Esophagus squamous epithelium (tissue), 5 donors: ENCODE results near the gene KLF15. TPM values are rescaled to one million over a fixed set of nuclear protein-coding genes. Genes with fewer than 3 reads are reported as not detected.
A peak's percentile ranks its signal among the peaks of the same experiment; 100 is the strongest.

Experiments
- DNase-seq: peaks from one replicate; lab custom pipeline; 2025; lab: John Stamatoyannopoulos, UW
- H3K27ac ChIP-seq, 4 donors: fragments of 200-600 bp; sonication (generic); one replicate each; pipeline ENCODE4 v1.5.1; 2016 to 2019; ENCODE audit warnings: mild to moderate bottlenecking in 1 of 4
- H3K27me3 ChIP-seq, 4 donors: fragments of 200-600 bp; sonication (generic); 1 replicate in 3 of 4; 2 replicates in 1 of 4; pipeline versions ENCODE4 v1.5.1 to v1.6.0; 2017 to 2021; ENCODE audit warnings: antibody characterized with exemption in 1 of 4
- H3K36me3 ChIP-seq, 3 donors: fragments of 200-600 bp; sonication (generic); one replicate each; pipeline ENCODE4 v1.5.1; 2016 to 2019
- H3K4me1 ChIP-seq, 3 donors: fragments of 200-600 bp; sonication (generic); one replicate each; pipeline ENCODE4 v1.5.1; 2017 to 2019
- H3K4me3 ChIP-seq, 4 donors: fragments of 200-600 bp; sonication (generic); 1 replicate in 3 of 4; 2 replicates in 1 of 4; pipeline ENCODE4 v1.5.1; 2016 to 2019; ENCODE audit warnings: mild to moderate bottlenecking in 2 of 4, moderate library complexity in 1 of 4
- H3K9me3 ChIP-seq, 3 donors: fragments of 200-600 bp; sonication (generic); one replicate each; pipeline ENCODE4 v1.5.1; 2016 to 2019
- CTCF ChIP-seq, 6 experiments: fragments of 450-650 bp in 4 of 6; fragments of 200-600 bp in 2 of 6; sonication (generic) in 2 of 6; IDR thresholded peaks; one replicate each; pipeline ENCODE4 v1.5.1; 2016 to 2019; ENCODE audit warnings: antibody characterized with exemption in 6 of 6, mild to moderate bottlenecking in 4 of 6, moderate library complexity in 4 of 6
- POLR2A ChIP-seq, 4 donors: fragments of 450-650 bp; IDR thresholded peaks; one replicate each; pipeline ENCODE4 v1.6.1; 2017; ENCODE audit warnings: antibody characterized with exemption in 4 of 4, mild to moderate bottlenecking in 4 of 4, moderate library complexity in 3 of 4
- WGBS, 2 donors: methylation state at CpG; one replicate each; pipeline ENCODE4 v1.1.5; 2018; 5-methylcytosine and 5-hydroxymethylcytosine counted together
- intact Hi-C: fragments of 100-400 bp; cut with DNase I; formaldehyde crosslinking; loops from one replicate; pipeline ENCODE4 v1.15.0; 2022
- total RNA-seq, 4 donors: library from RNA; depleted of rRNA; stranded (reverse); fragments of >200 nt; gene quantifications; one replicate each; pipeline ENCODE4 v1.1.0, GENCODE V29; 2016
- donor health status: DM: yes; HTN: yes; CAD: no.

KLF15 gene
- total RNA-seq, 4 donors from 2014 or later, result 1.8 to 43.1 (median 7.7) TPM

DNA sequence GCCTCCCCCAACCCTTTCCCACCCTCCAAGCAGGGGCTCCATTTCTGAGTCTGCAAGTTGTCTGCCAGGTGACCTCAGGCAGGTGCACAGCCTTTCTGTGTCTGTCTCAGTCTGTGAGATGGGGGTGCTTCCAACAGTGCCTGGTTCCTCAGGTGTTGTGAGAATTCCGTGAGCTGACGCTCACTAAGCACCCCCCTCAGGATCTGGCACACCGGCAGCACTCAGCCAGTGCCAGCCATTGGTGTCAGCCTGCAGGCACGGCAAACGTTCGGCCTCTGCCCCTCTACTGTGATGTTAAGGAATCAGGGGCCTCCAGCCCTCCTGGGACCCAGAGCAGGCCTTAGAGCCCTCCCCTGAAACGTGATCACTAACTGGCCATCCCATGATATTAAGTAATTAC lies 2.4 kb downstream of the KLF15 start:
- DNase-seq, result no peak
- H3K27me3 ChIP-seq, result peaks cover 0 to 43% (median 0%) of the 10 kb centered on the region in 4 donors
- peak overlapping the region in 3 of 4 donors; percentile 91 to 97 (median 93) for H3K27ac ChIP-seq
- H3K9me3 ChIP-seq, result no peaks in the 10 kb centered on the region
- WGBS, 2 donors, result 57 to 80% methylated on average over 1 to 7 of the region's 7 CpGs
- peaks cover 0 to 29% (median 8%) of the 10 kb centered on the region in 3 donors for H3K36me3 ChIP-seq
- peaks cover 19 to 68% (median 25%) of the 10 kb centered on the region in 3 donors for H3K4me1 ChIP-seq
- intact Hi-C loops, result no loop called here
- H3K4me3 ChIP-seq, result peak overlapping the region in 2 of 4 donors; percentile 77 to 83
- TF ChIP-seq POLR2A (IDR thresholded peaks at IDR 0.05), result no peak
- no peak for TF ChIP-seq CTCF (IDR thresholded peaks at IDR 0.05)

- peaks cover 0 to 33% (median 0%) of the 10 kb centered on the region in 4 donors for H3K27me3 ChIP-seq
- 81% methylated on average over 5 of the region's 8 CpGs; no CpG with 5 or more reads in 1 of the 2 donors for WGBS, 2 donors
- intact Hi-C loops, result no loop called here
- peaks cover 19 to 68% (median 25%) of the 10 kb centered on the region in 3 donors for H3K4me1 ChIP-seq
- H3K9me3 ChIP-seq, result no peaks in the 10 kb centered on the region
- TF ChIP-seq POLR2A (IDR thresholded peaks at IDR 0.05), result no peak
- no peak for TF ChIP-seq CTCF (IDR thresholded peaks at IDR 0.05)
- peak overlapping the region in 1 of 4 donors; percentile 77 for H3K4me3 ChIP-seq
- H3K36me3 ChIP-seq, result peaks cover 0 to 39% (median 8%) of the 10 kb centered on the region in 3 donors
- no peak for DNase-seq
- H3K27ac ChIP-seq, result peak overlapping the region in 3 of 4 donors; percentile 91 to 97 (median 93)
Measured at GRCh38 chr3:126353694-126354321, 3.4 kb downstream of the KLF15 start.

DNA sequence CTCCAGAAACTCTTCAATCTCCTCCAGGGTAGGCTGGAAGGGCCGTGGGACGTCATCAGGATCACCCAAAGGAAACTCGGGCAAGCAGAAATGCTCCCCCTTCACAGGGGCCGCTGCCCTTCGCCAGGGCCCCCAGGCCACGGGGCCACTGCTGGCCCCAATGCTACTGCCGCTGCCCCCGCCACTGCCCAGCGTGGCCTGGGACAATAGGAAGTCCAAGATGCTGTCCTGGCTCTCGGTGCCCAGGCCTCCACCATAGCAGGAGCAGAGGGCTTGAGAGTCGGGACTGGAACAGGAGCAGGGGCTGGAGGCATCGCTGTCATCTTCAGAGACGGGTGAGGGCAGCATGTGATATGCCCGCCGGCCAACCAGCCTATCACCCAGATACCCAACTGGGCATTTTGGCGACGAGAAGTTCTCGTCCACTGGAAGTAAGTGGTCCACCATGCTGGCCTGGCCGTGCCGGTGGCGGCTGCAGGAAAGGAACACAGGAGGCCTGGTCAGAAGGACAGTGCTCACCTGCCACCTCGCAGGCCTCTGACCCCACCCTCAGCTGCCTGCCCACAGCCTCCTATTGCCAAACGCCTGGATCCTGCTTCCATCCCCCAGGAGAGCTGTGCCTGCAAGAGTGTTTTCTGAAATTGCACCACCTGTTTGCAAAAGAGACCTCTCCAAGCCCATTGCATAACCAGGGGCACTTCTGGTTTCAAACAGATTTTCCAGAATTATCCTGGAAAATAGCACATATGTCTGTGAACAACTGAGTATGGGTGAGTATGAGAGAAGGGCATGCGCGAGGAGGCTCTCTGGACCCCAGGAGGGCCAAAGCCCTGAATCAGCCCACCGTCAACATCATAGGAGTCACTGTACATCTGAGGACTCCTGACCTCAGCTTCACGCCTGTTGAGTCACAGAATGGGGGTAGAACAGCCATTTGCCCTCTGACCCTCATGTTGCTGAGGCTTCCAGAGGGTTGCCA lies 4.4 kb downstream of the KLF15 start:
- 79 to 85% methylated on average over 6 to 15 of the region's 27 CpGs for WGBS, 2 donors
- no peak for DNase-seq
- intact Hi-C loops, result no loop called here
- H3K27me3 ChIP-seq, result peaks cover 0 to 23% (median 0%) of the 10 kb centered on the region in 4 donors
- no peaks in the 10 kb centered on the region for H3K9me3 ChIP-seq
- TF ChIP-seq POLR2A (IDR thresholded peaks at IDR 0.05) (no peak), CTCF (IDR thresholded peaks at IDR 0.05) (no peak)
- no peak overlapping the region for H3K4me3 ChIP-seq
- H3K36me3 ChIP-seq, result peaks cover 0 to 44% (median 8%) of the 10 kb centered on the region in 3 donors
- peaks cover 18 to 70% (median 19%) of the 10 kb centered on the region in 3 donors for H3K4me1 ChIP-seq
- peak overlapping the region in 1 of 4 donors; percentile 6 for H3K27ac ChIP-seq

- no peak for TF ChIP-seq CTCF (IDR thresholded peaks at IDR 0.05)
- no peak for DNase-seq
- intact Hi-C loops, result no loop called here
- peaks cover 0 to 18% (median 0%) of the 10 kb centered on the region in 4 donors for H3K27me3 ChIP-seq
- WGBS, 2 donors, result 89 to 92% methylated on average over 4 to 8 of the region's 18 CpGs
- no peaks in the 10 kb centered on the region for H3K9me3 ChIP-seq
- peaks cover 13 to 69% (median 17%) of the 10 kb centered on the region in 3 donors for H3K4me1 ChIP-seq
- H3K27ac ChIP-seq, result no peak overlapping the region
- H3K4me3 ChIP-seq, result no peak overlapping the region
- peaks cover 0 to 47% (median 8%) of the 10 kb centered on the region in 3 donors for H3K36me3 ChIP-seq
Measured at GRCh38 chr3:126351771-126352475, 5.3 kb downstream of the KLF15 start.
